ENCODE measurements around the gene GPR108.

DNA sequence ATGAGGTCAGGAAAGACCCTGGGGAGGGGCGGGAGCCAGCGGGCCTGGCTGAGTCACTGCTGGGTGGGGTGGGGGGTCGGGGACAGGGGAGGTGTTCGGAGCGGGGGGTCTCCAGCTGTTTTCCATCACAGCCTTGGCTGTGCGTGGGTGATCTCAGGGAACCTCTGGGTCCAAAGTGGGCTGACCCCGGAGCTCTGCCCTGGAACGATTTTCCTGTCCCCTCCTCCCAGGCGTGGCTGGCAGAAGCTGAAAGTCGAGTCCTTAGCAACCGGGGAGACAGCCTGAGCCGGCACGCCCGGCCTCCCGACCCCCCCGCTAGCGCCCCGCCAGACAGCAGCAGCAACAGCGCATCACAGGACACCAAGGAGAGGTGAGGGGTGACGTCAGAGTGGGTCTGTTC is 12.7 kb upstream of the GPR108 start:
- TF ChIP-seq YY1 (tag by site-specific recombination; IDR thresholded peaks at IDR 0.05) (no peak), REST (tag by site-specific recombination; IDR thresholded peaks at IDR 0.05) (no peak), ZNF239 (tag by site-specific recombination; IDR thresholded peaks at IDR 0.05) (no peak), ZNF416 (tag by site-specific recombination; IDR thresholded peaks at IDR 0.05) (no peak), ZNF335 (tag by site-specific recombination; conservative IDR thresholded peaks at IDR 0.05) (no peak), GLIS2 (tag by site-specific recombination; IDR thresholded peaks at IDR 0.05) (no peak), ZNF350 (tag by site-specific recombination; IDR thresholded peaks at IDR 0.05) (no peak), ZBTB7A (tag by site-specific recombination; IDR thresholded peaks at IDR 0.05; ENCODE audit: low read depth) (no peak)
- TF ChIP-seq, protein P1, sequence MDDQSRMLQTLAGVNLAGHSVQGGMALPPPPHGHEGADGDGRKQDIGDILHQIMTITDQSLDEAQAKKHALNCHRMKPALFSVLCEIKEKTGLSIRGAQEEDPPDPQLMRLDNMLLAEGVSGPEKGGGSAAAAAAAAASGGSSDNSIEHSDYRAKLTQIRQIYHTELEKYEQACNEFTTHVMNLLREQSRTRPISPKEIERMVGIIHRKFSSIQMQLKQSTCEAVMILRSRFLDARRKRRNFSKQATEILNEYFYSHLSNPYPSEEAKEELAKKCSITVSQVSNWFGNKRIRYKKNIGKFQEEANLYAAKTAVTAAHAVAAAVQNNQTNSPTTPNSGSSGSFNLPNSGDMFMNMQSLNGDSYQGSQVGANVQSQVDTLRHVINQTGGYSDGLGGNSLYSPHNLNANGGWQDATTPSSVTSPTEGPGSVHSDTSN (CRISPR knock-in tag; IDR thresholded peaks at IDR 0.05): no peak
- TF ChIP-seq, protein P2, sequence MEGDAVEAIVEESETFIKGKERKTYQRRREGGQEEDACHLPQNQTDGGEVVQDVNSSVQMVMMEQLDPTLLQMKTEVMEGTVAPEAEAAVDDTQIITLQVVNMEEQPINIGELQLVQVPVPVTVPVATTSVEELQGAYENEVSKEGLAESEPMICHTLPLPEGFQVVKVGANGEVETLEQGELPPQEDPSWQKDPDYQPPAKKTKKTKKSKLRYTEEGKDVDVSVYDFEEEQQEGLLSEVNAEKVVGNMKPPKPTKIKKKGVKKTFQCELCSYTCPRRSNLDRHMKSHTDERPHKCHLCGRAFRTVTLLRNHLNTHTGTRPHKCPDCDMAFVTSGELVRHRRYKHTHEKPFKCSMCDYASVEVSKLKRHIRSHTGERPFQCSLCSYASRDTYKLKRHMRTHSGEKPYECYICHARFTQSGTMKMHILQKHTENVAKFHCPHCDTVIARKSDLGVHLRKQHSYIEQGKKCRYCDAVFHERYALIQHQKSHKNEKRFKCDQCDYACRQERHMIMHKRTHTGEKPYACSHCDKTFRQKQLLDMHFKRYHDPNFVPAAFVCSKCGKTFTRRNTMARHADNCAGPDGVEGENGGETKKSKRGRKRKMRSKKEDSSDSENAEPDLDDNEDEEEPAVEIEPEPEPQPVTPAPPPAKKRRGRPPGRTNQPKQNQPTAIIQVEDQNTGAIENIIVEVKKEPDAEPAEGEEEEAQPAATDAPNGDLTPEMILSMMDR (tag by site-specific recombination; IDR thresholded peaks at IDR 0.05): no peak
- TF ChIP-seq, protein P3, sequence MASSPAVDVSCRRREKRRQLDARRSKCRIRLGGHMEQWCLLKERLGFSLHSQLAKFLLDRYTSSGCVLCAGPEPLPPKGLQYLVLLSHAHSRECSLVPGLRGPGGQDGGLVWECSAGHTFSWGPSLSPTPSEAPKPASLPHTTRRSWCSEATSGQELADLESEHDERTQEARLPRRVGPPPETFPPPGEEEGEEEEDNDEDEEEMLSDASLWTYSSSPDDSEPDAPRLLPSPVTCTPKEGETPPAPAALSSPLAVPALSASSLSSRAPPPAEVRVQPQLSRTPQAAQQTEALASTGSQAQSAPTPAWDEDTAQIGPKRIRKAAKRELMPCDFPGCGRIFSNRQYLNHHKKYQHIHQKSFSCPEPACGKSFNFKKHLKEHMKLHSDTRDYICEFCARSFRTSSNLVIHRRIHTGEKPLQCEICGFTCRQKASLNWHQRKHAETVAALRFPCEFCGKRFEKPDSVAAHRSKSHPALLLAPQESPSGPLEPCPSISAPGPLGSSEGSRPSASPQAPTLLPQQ (tag by site-specific recombination; IDR thresholded peaks at IDR 0.05): no peak
- TF ChIP-seq, protein P4, sequence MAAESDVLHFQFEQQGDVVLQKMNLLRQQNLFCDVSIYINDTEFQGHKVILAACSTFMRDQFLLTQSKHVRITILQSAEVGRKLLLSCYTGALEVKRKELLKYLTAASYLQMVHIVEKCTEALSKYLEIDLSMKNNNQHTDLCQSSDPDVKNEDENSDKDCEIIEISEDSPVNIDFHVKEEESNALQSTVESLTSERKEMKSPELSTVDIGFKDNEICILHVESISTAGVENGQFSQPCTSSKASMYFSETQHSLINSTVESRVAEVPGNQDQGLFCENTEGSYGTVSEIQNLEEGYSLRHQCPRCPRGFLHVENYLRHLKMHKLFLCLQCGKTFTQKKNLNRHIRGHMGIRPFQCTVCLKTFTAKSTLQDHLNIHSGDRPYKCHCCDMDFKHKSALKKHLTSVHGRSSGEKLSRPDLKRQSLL (tag by site-specific recombination; IDR thresholded peaks at IDR 0.05): no peak

All from HEK293 (cell line).